HepG2 (cell line): ENCODE measurements around the gene PMVK. TPM values are rescaled to one million over a fixed set of nuclear protein-coding genes. Genes with fewer than 3 reads are reported as not detected.

Experiments
- ASH2L ChIP-seq: fragments of 300-600, 200-600 bp; sonication (generic); IDR thresholded peaks from 2 replicates; pipeline ENCODE4 v1.7.0; 2017; ENCODE audit warnings: low read depth, mild to moderate bottlenecking, moderate library complexity, mixed read lengths, low read length; ENCODE audit not compliant: insufficient read length
- ATM ChIP-seq: fragments of 450-650 bp; IDR thresholded peaks from 2 replicates; pipeline ENCODE4 v1.7.1; 2017; ENCODE audit warnings: mild to moderate bottlenecking, borderline replicate concordance
- FOXK1 ChIP-seq: sonication (generic); formaldehyde crosslinking; IDR thresholded peaks from 2 replicates; pipeline ENCODE4 v1.4.0; 2020; ENCODE audit warnings: low read depth, missing genetic modification reagents, borderline replicate concordance
- HNRNPLL ChIP-seq: fragments of 200-400 bp; formaldehyde crosslinking; IDR thresholded peaks from 2 replicates; pipeline ENCODE4 v1.6.1; 2017; ENCODE audit warnings: mild to moderate bottlenecking, low read depth, low read length; ENCODE audit not compliant: poor library complexity, severe bottlenecking
- MAFG ChIP-seq: sonication (generic); formaldehyde crosslinking; IDR thresholded peaks from 2 replicates; pipeline ENCODE4 v1.5.1; 2020; ENCODE audit warnings: mild to moderate bottlenecking, missing genetic modification reagents
- NFIB ChIP-seq: sonication (generic); formaldehyde crosslinking; IDR thresholded peaks from 2 replicates; pipeline ENCODE4 v1.9.0; 2021; ENCODE audit warnings: missing genetic modification reagents, mild to moderate bottlenecking, borderline replicate concordance
- PBX3 ChIP-seq: sonication (generic); formaldehyde crosslinking; IDR thresholded peaks from 2 replicates; pipeline ENCODE4 v1.8.1; 2023; ENCODE audit warnings: missing genetic modification reagents, inconsistent platforms, borderline replicate concordance
- POLR2AphosphoS5 ChIP-seq: IDR thresholded peaks from 2 replicates; pipeline ENCODE4 v1.6.1; 2012; ENCODE audit warnings: low read depth, low read length
- SMYD3 ChIP-seq: sonication (generic); formaldehyde crosslinking; IDR thresholded peaks from 2 replicates; pipeline ENCODE4 v1.8.1; 2023; ENCODE audit warnings: mild to moderate bottlenecking, missing genetic modification reagents
- SOX13 ChIP-seq, 3 experiments: fragments of 450-650 bp in 1 of 3; sonication (generic) in 1 of 3; formaldehyde crosslinking in 1 of 3; IDR thresholded peaks in 2 of 3; conservative IDR thresholded peaks in 1 of 3; 2 replicates each; pipeline versions ENCODE4 v1.5.0 to v1.6.1; 2016 to 2020; ENCODE audit warnings: antibody characterized with exemption in 1 of 3, mild to moderate bottlenecking in 1 of 3, missing compliant biosample characterization in 1 of 3, missing genetic modification reagents in 1 of 3, moderate library complexity in 1 of 3
- TAF1 ChIP-seq: sonication (generic); formaldehyde crosslinking; IDR thresholded peaks from 2 replicates; pipeline ENCODE4 v1.4.0; 2020; ENCODE audit warnings: missing genetic modification reagents
- UBTF ChIP-seq: sonication (generic); formaldehyde crosslinking; IDR thresholded peaks from 2 replicates; pipeline ENCODE4 v1.4.0; 2020; ENCODE audit warnings: mild to moderate bottlenecking, missing genetic modification reagents
- ZFP36L1 ChIP-seq: sonication (generic); formaldehyde crosslinking; IDR thresholded peaks from 2 replicates; pipeline ENCODE4 v1.8.0; 2022; ENCODE audit warnings: mild to moderate bottlenecking, missing genetic modification reagents, moderate library complexity
- ZNF205 ChIP-seq: IDR thresholded peaks from 2 replicates; pipeline ENCODE4 v1.6.1; 2018; ENCODE audit warnings: missing biosample characterization, missing genetic modification reagents
- ZNF496 ChIP-seq: sonication (generic); formaldehyde crosslinking; IDR thresholded peaks from 2 replicates; pipeline ENCODE4 v1.8.1; 2023; ENCODE audit warnings: mild to moderate bottlenecking, moderate library complexity, missing genetic modification reagents; ENCODE audit not compliant: insufficient replicate concordance
- ZNF841 ChIP-seq: sonication (generic); formaldehyde crosslinking; IDR thresholded peaks from 2 replicates; pipeline ENCODE4 v1.8.1; 2023; ENCODE audit warnings: missing genetic modification reagents, borderline replicate concordance
- ZSCAN29 ChIP-seq: sonication (generic); formaldehyde crosslinking; conservative IDR thresholded peaks from 2 replicates; pipeline ENCODE4 v1.4.0; 2020; ENCODE audit warnings: mild to moderate bottlenecking, missing genetic modification reagents
- polyA plus RNA-seq, 8 experiments: library from polyadenylated mRNA; depleted of rRNA in 3 of 8; stranded (reverse) in 7 of 8; unstranded in 1 of 8; fragments of >200 nt; fragmentation: Illumina TruSeq in 4 of 8; extraction: Trizol in 4 of 8; gene quantifications; 2 replicates each; pipeline versions ENCODE4 v1.2.1 to v1.2.3, GENCODE V29; 2011 to 2016; ENCODE audit warnings: low read depth in 4 of 8, missing spikeins in 1 of 8, mixed read lengths in 1 of 8; ENCODE audit not compliant: insufficient read depth in 1 of 8
- total RNA-seq, 5 experiments: library from RNA; depleted of rRNA; stranded (reverse); fragments of >200 nt; fragmentation: Illumina TruSeq; extraction: Trizol; gene quantifications; 2 replicates each; pipeline ENCODE4 v1.2.3, GENCODE V29; 2016; ENCODE audit warnings: low read depth in 1 of 5
- TF ChIP-seq, protein P1 (sequence below): sonication (generic); formaldehyde crosslinking; conservative IDR thresholded peaks from 2 replicates; pipeline ENCODE4 v1.5.0; 2020; ENCODE audit warnings: missing genetic modification reagents
- TF ChIP-seq, protein P2 (sequence below): sonication (generic); formaldehyde crosslinking; IDR thresholded peaks from 2 replicates; pipeline ENCODE4 v1.4.0; 2020; ENCODE audit warnings: missing genetic modification reagents

Gene PMVK
- total and polyA plus RNA-seq, 2 of the 13 experiments (the other 11 are each of a cell fraction or from before 2014, with no cell fraction given), result 3.9 to 12.6 TPM

DNA sequence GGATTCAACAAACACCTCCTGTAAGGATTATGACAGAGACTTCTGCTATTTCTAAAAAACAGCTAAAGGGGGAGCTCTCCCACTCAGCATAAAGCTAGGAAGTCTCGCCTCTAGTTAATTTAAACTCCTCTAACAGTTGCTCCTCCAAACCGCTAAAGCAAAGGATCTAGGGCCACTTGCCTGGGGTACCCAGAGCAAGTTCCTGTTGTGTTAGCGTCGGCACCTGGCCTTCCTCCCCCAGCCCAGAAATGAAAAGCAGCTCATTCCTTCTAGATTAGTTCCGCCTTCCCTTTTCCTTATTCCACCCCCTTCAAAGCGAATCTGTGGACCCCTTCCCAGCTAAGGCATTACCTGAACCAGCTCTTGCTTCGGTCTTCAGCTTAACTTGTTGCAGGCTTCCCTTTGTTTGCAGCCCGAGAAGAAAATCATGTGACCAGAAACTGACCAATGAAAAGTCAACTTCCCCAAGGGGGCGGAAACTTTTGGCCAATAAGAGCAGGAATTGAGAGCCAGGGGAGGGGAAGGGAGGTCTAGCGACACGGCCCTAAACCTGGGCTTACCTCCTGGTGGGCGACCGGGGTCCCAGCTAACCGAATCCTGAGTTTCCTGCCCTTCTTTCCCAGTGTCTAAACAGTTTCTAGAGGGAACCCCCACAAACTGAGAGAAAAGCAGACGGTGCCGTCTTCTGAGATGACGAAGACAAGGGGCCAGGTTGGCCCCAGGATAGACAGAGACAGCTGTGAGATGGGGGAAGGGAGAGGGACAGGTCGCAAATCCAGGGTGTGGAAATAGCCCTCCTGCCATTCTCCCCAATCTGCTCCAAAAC is 19.4 kb upstream of the PMVK start, which contains the start of gene PBXIP1 (continued):
- TF ChIP-seq ZNF496 (no peak), ZSCAN29 (CRISPR knock-in tag) (no peak), HNRNPLL (no peak), SOX13 (IDR thresholded peaks at IDR 0.05) (no peak), SOX13 (CRISPR knock-in tag; conservative IDR thresholded peaks at IDR 0.05 in 1 of 2, IDR thresholded peaks at IDR 0.05 in 1 of 2) (no peak), MAFG (no peak), ATM (no peak), TAF1 (CRISPR knock-in tag) (peak; percentile 51; the same call in 1 of the 2 replicates), ZNF841 (no peak), SMYD3 (no peak), POLR2AphosphoS5 (peak; percentile 67), NFIB (CRISPR knock-in tag) (no peak), PBX3 (CRISPR knock-in tag) (no peak), FOXK1 (CRISPR knock-in tag) (0 out of 2 replicates have a peak, but pooled peaks have one; percentile 21), ZFP36L1 (CRISPR knock-in tag) (no peak), UBTF (0 out of 2 replicates have a peak, but pooled peaks have one; percentile 33), ASH2L (no peak), ZNF205 (peak; percentile 37; the same call in 1 of the 2 replicates)
- TF ChIP-seq, protein P1, sequence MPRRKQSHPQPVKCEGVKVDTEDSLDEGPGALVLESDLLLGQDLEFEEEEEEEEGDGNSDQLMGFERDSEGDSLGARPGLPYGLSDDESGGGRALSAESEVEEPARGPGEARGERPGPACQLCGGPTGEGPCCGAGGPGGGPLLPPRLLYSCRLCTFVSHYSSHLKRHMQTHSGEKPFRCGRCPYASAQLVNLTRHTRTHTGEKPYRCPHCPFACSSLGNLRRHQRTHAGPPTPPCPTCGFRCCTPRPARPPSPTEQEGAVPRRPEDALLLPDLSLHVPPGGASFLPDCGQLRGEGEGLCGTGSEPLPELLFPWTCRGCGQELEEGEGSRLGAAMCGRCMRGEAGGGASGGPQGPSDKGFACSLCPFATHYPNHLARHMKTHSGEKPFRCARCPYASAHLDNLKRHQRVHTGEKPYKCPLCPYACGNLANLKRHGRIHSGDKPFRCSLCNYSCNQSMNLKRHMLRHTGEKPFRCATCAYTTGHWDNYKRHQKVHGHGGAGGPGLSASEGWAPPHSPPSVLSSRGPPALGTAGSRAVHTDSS, result no peak
- TF ChIP-seq, protein P2, sequence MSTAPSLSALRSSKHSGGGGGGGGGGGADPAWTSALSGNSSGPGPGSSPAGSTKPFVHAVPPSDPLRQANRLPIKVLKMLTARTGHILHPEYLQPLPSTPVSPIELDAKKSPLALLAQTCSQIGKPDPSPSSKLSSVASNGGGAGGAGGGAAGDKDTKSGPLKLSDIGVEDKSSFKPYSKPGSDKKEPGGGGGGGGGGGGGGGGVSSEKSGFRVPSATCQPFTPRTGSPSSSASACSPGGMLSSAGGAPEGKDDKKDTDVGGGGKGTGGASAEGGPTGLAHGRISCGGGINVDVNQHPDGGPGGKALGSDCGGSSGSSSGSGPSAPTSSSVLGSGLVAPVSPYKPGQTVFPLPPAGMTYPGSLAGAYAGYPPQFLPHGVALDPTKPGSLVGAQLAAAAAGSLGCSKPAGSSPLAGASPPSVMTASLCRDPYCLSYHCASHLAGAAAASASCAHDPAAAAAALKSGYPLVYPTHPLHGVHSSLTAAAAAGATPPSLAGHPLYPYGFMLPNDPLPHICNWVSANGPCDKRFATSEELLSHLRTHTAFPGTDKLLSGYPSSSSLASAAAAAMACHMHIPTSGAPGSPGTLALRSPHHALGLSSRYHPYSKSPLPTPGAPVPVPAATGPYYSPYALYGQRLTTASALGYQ (CRISPR knock-in tag), result no peak
